Hematopoietic multipotent progenitor cell treated with erythropoietin and hydrocortisone succinate and interleukin-3 and kit ligand, for 8 days (in vitro differentiated cells): ENCODE data around the gene SORCS1.

Experiments used
- DNase-seq: peaks from one replicate; pipeline ENCODE4 v3.0.0-alpha.2; 2015

SORCS1 gene

GRCh38 chr10:106795619-106796018 lies 368.9 kb downstream of the SORCS1 start:
- DNase-seq, result peak; percentile 31

GRCh38 chr10:106793617-106794016 lies 370.9 kb downstream of the SORCS1 start:
- DNase-seq, result no peak

- DNase-seq, result no peak
Observed at GRCh38 chr10:106789623-106790022, 374.9 kb downstream of the SORCS1 start.

- no peak for DNase-seq
Observed at GRCh38 chr10:106788982-106789381, 375.5 kb downstream of the SORCS1 start.

- no peak for DNase-seq
Observed at GRCh38 chr10:106785528-106785927, 379.0 kb downstream of the SORCS1 start.

- DNase-seq, result no peak
Observed at GRCh38 chr10:106780632-106781031, 383.9 kb downstream of the SORCS1 start.

GRCh38 chr10:106777841-106778240 lies 386.7 kb downstream of the SORCS1 start:
- DNase-seq, result no peak

- DNase-seq, result no peak
Observed at GRCh38 chr10:106775127-106775526, 389.4 kb downstream of the SORCS1 start.

GRCh38 chr10:106772957-106773356 lies 391.5 kb downstream of the SORCS1 start:
- no peak for DNase-seq

GRCh38 chr10:106771154-106771553 lies 393.4 kb downstream of the SORCS1 start:
- DNase-seq, result no peak

- no peak for DNase-seq
Observed at GRCh38 chr10:106768204-106768603, 396.3 kb downstream of the SORCS1 start.

- no peak for DNase-seq
Observed at GRCh38 chr10:106765928-106766327, 398.6 kb downstream of the SORCS1 start.

- no peak for DNase-seq
Observed at GRCh38 chr10:106765241-106765754, 399.2 kb downstream of the SORCS1 start.

GRCh38 chr10:106764360-106764759 lies 400.1 kb downstream of the SORCS1 start:
- no peak for DNase-seq

GRCh38 chr10:106761906-106762305 lies 402.6 kb downstream of the SORCS1 start:
- DNase-seq, result no peak

GRCh38 chr10:106757521-106757920 lies 407.0 kb downstream of the SORCS1 start:
- DNase-seq, result no peak

GRCh38 chr10:106751091-106751490 lies 413.4 kb downstream of the SORCS1 start:
- no peak for DNase-seq

GRCh38 chr10:106746868-106747267 lies 417.6 kb downstream of the SORCS1 start:
- no peak for DNase-seq

- DNase-seq, result no peak
Observed at GRCh38 chr10:106741006-106741530, 423.4 kb downstream of the SORCS1 start.

- DNase-seq, result no peak
Observed at GRCh38 chr10:106740071-106740470, 424.4 kb downstream of the SORCS1 start.

- DNase-seq, result no peak
Observed at GRCh38 chr10:106734220-106734619, 430.3 kb downstream of the SORCS1 start.

- no peak for DNase-seq
Observed at GRCh38 chr10:106728232-106728631, 436.3 kb downstream of the SORCS1 start.

GRCh38 chr10:106727170-106727569 lies 437.3 kb downstream of the SORCS1 start:
- DNase-seq, result no peak

GRCh38 chr10:106722524-106722923 lies 442.0 kb downstream of the SORCS1 start:
- no peak for DNase-seq

- DNase-seq, result no peak
Observed at GRCh38 chr10:106720683-106721082, 443.8 kb downstream of the SORCS1 start.
